Measurements from ENCODE around the gene SELENON.

- TF ChIP-seq EZH2 (IDR thresholded peaks at IDR 0.05; ENCODE audit: insufficient read depth, poor library complexity, severe bottlenecking), result no peak
- TF ChIP-seq EZH2phosphoT487 (IDR thresholded peaks at IDR 0.05; ENCODE audit: insufficient read depth, low read depth), result no peak
These were observed 33.1 kb upstream of the SELENON start for GRCh38 chr1:25766721-25767436.

Measured in GM23248 (cell line).